Activated CD4-positive, alpha-beta memory T cell treated with anti-CD3 and anti-CD28 coated beads, Interleukin-2, amount 10 ng/mL, durations not matched to agents 7 days and 5 days (primary cell): ENCODE data around the gene TRABD2B. TPM values are rescaled to one million over a fixed set of nuclear protein-coding genes. Genes with fewer than 3 reads are reported as not detected.

Source experiments
- CTCF ChIA-PET: fragments of 350-600 bp; sonication (Branson Sonifier 250); formaldehyde crosslinking; loops from one replicate; lab custom pipeline; 2021; ENCODE audit warnings: antibody characterized with exemption, inconsistent platforms; lab: Charles Lee
- POLR2A ChIA-PET: fragments of 350-600 bp; sonication (Branson Sonifier 250); formaldehyde crosslinking; loops from one replicate; lab custom pipeline; 2021; ENCODE audit warnings: antibody characterized with exemption; lab: Charles Lee
- DNase-seq: peaks from one replicate; pipeline ENCODE4 v3.0.0-alpha.2; 2020
- H3K27ac Mint-ChIP-seq: one replicate; pipeline ENCODE4 v1.8.0; 2021; ENCODE audit warnings: mild to moderate bottlenecking, mixed read lengths
- H3K27me3 Mint-ChIP-seq: one replicate; pipeline ENCODE4 v1.8.0; 2021; ENCODE audit warnings: mixed read lengths
- H3K36me3 Mint-ChIP-seq: one replicate; pipeline ENCODE4 v1.8.0; 2021; ENCODE audit warnings: low read depth, mixed read lengths
- H3K4me1 Mint-ChIP-seq: one replicate; pipeline ENCODE4 v1.8.0; 2021; ENCODE audit warnings: mixed read lengths
- H3K4me3 Mint-ChIP-seq: one replicate; pipeline ENCODE4 v1.8.0; 2021; ENCODE audit warnings: mild to moderate bottlenecking, mixed read lengths
- H3K9me3 Mint-ChIP-seq: one replicate; pipeline ENCODE4 v1.8.0; 2021; ENCODE audit warnings: mixed read lengths
- total RNA-seq, 2 experiments: library from RNA; stranded (reverse); gene quantifications; one replicate each; pipeline ENCODE4 v1.2.3, GENCODE V29; 2021

TRABD2B gene
- total RNA-seq, 2 experiments from 2014 or later: not detected

GRCh38 chr1:47944561-47944960, 52.6 kb downstream of the TRABD2B start:
- CTCF ChIA-PET: no interaction called here
- H3K4me1 Mint-ChIP-seq: no peaks in the 10 kb centered on the region

GRCh38 chr1:47942240-47942629, 55.0 kb downstream of the TRABD2B start:
- Mint-ChIP-seq H3K36me3 (no peaks in the 10 kb centered on the region), H3K4me1 (no peaks in the 10 kb centered on the region), H3K4me3 (no peak overlapping the region), H3K27me3 (peaks cover 11% of the 10 kb centered on the region), H3K9me3 (no peaks in the 10 kb centered on the region), H3K27ac (no peak overlapping the region)
- ChIA-PET POLR2A (no interaction called here), CTCF (no interaction called here)
- DNase-seq: no peak

More at GRCh38 chr1:47944561-47944960, 52.6 kb downstream of the TRABD2B start:
- H3K4me3 Mint-ChIP-seq: no peak overlapping the region
- H3K27me3 Mint-ChIP-seq: peaks cover 11% of the 10 kb centered on the region
- H3K27ac Mint-ChIP-seq: no peak overlapping the region
- POLR2A ChIA-PET: no interaction called here
- DNase-seq: no peak
- H3K36me3 Mint-ChIP-seq: no peaks in the 10 kb centered on the region
- no peaks in the 10 kb centered on the region for H3K9me3 Mint-ChIP-seq

GRCh38 chr1:47941609-47942239, 55.5 kb downstream of the TRABD2B start:
- Mint-ChIP-seq H3K27me3 (peaks cover 9% of the 10 kb centered on the region), H3K9me3 (no peaks in the 10 kb centered on the region), H3K4me1 (no peaks in the 10 kb centered on the region), H3K36me3 (no peaks in the 10 kb centered on the region), H3K4me3 (no peak overlapping the region), H3K27ac (no peak overlapping the region)
- ChIA-PET CTCF (no interaction called here), POLR2A (no interaction called here)
- no peak for DNase-seq

GRCh38 chr1:47940779-47941178, 56.4 kb downstream of the TRABD2B start:
- POLR2A ChIA-PET: no interaction called here
- Mint-ChIP-seq H3K36me3 (no peaks in the 10 kb centered on the region), H3K4me1 (no peaks in the 10 kb centered on the region), H3K27me3 (peaks cover 9% of the 10 kb centered on the region), H3K4me3 (no peak overlapping the region), H3K27ac (no peak overlapping the region), H3K9me3 (no peaks in the 10 kb centered on the region)
- no peak for DNase-seq
- CTCF ChIA-PET: no interaction called here

GRCh38 chr1:47940326-47940725, 56.9 kb downstream of the TRABD2B start:
- H3K4me1 Mint-ChIP-seq: no peaks in the 10 kb centered on the region
- CTCF ChIA-PET: no interaction called here
- H3K36me3 Mint-ChIP-seq: no peaks in the 10 kb centered on the region
- POLR2A ChIA-PET: no interaction called here
- no peaks in the 10 kb centered on the region for H3K9me3 Mint-ChIP-seq
- no peak for DNase-seq
- H3K27me3 Mint-ChIP-seq: peaks cover 9% of the 10 kb centered on the region
- no peak overlapping the region for H3K4me3 Mint-ChIP-seq
- no peak overlapping the region for H3K27ac Mint-ChIP-seq

- Mint-ChIP-seq H3K9me3 (no peaks in the 10 kb centered on the region), H3K4me3 (no peak overlapping the region), H3K27me3 (peaks cover 3% of the 10 kb centered on the region), H3K27ac (no peak overlapping the region), H3K36me3 (no peaks in the 10 kb centered on the region), H3K4me1 (no peaks in the 10 kb centered on the region)
- CTCF ChIA-PET: no interaction called here
- no peak for DNase-seq
- POLR2A ChIA-PET: no interaction called here
Observed at GRCh38 chr1:47938520-47938919, 58.7 kb downstream of the TRABD2B start.

- H3K36me3 Mint-ChIP-seq: no peaks in the 10 kb centered on the region
- ChIA-PET POLR2A (no interaction called here), CTCF (no interaction called here)
- H3K9me3 Mint-ChIP-seq: no peaks in the 10 kb centered on the region
- no peaks in the 10 kb centered on the region for H3K4me1 Mint-ChIP-seq
- no peak overlapping the region for H3K27ac Mint-ChIP-seq
- H3K27me3 Mint-ChIP-seq: peaks cover 2% of the 10 kb centered on the region
- no peak overlapping the region for H3K4me3 Mint-ChIP-seq
- no peak for DNase-seq
Observed at GRCh38 chr1:47937586-47938254, 59.5 kb downstream of the TRABD2B start.

GRCh38 chr1:47936916-47937551, 60.2 kb downstream of the TRABD2B start:
- Mint-ChIP-seq H3K4me3 (no peak overlapping the region), H3K27ac (no peak overlapping the region), H3K4me1 (no peaks in the 10 kb centered on the region), H3K36me3 (no peaks in the 10 kb centered on the region), H3K9me3 (no peaks in the 10 kb centered on the region), H3K27me3 (peaks cover 5% of the 10 kb centered on the region)
- CTCF ChIA-PET: no interaction called here
- DNase-seq: no peak
- POLR2A ChIA-PET: no interaction called here

- Mint-ChIP-seq H3K9me3 (no peaks in the 10 kb centered on the region), H3K36me3 (no peaks in the 10 kb centered on the region), H3K4me3 (no peak overlapping the region), H3K4me1 (no peaks in the 10 kb centered on the region), H3K27me3 (peaks cover 5% of the 10 kb centered on the region), H3K27ac (no peak overlapping the region)
- no peak for DNase-seq
- ChIA-PET POLR2A (no interaction called here), CTCF (no interaction called here)
Observed at GRCh38 chr1:47935856-47936255, 61.3 kb downstream of the TRABD2B start.

GRCh38 chr1:47935163-47935562, 62.0 kb downstream of the TRABD2B start:
- Mint-ChIP-seq H3K9me3 (no peaks in the 10 kb centered on the region), H3K27me3 (peaks cover 5% of the 10 kb centered on the region), H3K36me3 (no peaks in the 10 kb centered on the region), H3K4me3 (no peak overlapping the region), H3K27ac (no peak overlapping the region), H3K4me1 (no peaks in the 10 kb centered on the region)
- DNase-seq: no peak
- ChIA-PET CTCF (no interaction called here), POLR2A (no interaction called here)

GRCh38 chr1:47934243-47934805, 62.9 kb downstream of the TRABD2B start:
- POLR2A ChIA-PET: no interaction called here
- no peak overlapping the region for H3K4me3 Mint-ChIP-seq
- no peaks in the 10 kb centered on the region for H3K9me3 Mint-ChIP-seq
- DNase-seq: no peak
- no peaks in the 10 kb centered on the region for H3K36me3 Mint-ChIP-seq
- no peak overlapping the region for H3K27ac Mint-ChIP-seq
- no peaks in the 10 kb centered on the region for H3K4me1 Mint-ChIP-seq
- peaks cover 5% of the 10 kb centered on the region for H3K27me3 Mint-ChIP-seq
- CTCF ChIA-PET: no interaction called here

- ChIA-PET POLR2A (no interaction called here), CTCF (no interaction called here)
- peaks cover 9% of the 10 kb centered on the region for H3K27me3 Mint-ChIP-seq
- no peak overlapping the region for H3K27ac Mint-ChIP-seq
- no peaks in the 10 kb centered on the region for H3K36me3 Mint-ChIP-seq
- H3K9me3 Mint-ChIP-seq: no peaks in the 10 kb centered on the region
- no peak for DNase-seq
- H3K4me3 Mint-ChIP-seq: no peak overlapping the region
- no peaks in the 10 kb centered on the region for H3K4me1 Mint-ChIP-seq
Observed at GRCh38 chr1:47932743-47933142, 64.4 kb downstream of the TRABD2B start.

GRCh38 chr1:47931395-47931794, 65.8 kb downstream of the TRABD2B start:
- Mint-ChIP-seq H3K9me3 (no peaks in the 10 kb centered on the region), H3K27me3 (peaks cover 10% of the 10 kb centered on the region), H3K36me3 (no peaks in the 10 kb centered on the region), H3K27ac (no peak overlapping the region), H3K4me3 (no peak overlapping the region), H3K4me1 (no peaks in the 10 kb centered on the region)
- ChIA-PET POLR2A (no interaction called here), CTCF (no interaction called here)
- no peak for DNase-seq
